Measurements from ENCODE around the gene PLCB1.

- TF ChIP-seq, protein P1, sequence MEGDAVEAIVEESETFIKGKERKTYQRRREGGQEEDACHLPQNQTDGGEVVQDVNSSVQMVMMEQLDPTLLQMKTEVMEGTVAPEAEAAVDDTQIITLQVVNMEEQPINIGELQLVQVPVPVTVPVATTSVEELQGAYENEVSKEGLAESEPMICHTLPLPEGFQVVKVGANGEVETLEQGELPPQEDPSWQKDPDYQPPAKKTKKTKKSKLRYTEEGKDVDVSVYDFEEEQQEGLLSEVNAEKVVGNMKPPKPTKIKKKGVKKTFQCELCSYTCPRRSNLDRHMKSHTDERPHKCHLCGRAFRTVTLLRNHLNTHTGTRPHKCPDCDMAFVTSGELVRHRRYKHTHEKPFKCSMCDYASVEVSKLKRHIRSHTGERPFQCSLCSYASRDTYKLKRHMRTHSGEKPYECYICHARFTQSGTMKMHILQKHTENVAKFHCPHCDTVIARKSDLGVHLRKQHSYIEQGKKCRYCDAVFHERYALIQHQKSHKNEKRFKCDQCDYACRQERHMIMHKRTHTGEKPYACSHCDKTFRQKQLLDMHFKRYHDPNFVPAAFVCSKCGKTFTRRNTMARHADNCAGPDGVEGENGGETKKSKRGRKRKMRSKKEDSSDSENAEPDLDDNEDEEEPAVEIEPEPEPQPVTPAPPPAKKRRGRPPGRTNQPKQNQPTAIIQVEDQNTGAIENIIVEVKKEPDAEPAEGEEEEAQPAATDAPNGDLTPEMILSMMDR (conservative IDR thresholded peaks at IDR 0.05 in 1 of 2, IDR thresholded peaks at IDR 0.05 in 1 of 2; ENCODE audit: extremely low read depth in 1 of 2, insufficient read depth in 1 of 2, low read depth in 1 of 2, low read length in 2 of 2), result no peak
- no peak for TF ChIP-seq EZH2 (IDR thresholded peaks at IDR 0.05; ENCODE audit: borderline replicate concordance, low read length)
These were observed 111.0 kb downstream of the PLCB1 start for GRCh38 chr20:8242827-8243724.
